Measurements from ENCODE around the gene SCN4A.

The SCN4A gene

DNA sequence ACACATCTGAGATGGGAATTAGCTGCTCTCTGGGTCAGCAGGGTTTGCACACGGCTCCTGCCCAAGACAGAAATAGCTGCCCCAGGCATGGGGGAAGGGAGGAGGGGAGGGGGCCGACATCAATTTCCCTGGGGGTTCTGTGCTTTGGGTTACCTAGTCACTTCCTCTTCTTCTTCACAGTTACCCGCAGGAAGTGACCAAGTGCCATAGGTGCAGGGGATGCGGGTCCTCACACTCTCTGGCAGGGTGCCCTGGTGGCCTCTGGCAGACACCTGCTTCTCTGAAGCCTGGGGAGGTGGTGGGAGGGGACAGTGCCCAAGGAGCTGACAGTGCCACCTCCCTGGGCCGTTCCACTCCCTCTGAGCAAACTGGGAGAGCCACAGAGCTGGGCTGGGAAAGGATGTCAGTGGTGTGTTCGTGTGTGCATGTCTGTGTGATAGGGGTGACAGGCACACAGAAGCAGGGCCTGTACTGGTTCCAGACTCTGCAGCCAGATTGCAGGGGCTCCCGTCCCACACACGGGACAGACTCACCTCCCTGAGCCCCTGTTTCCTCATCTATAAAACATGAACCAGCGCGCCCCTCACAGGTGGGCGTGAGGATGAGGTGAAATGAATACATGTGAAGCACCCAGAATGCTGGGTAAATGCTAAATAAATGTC, 18.2 kb downstream of the SCN4A start:
- DNase-seq = no peak

DNA sequence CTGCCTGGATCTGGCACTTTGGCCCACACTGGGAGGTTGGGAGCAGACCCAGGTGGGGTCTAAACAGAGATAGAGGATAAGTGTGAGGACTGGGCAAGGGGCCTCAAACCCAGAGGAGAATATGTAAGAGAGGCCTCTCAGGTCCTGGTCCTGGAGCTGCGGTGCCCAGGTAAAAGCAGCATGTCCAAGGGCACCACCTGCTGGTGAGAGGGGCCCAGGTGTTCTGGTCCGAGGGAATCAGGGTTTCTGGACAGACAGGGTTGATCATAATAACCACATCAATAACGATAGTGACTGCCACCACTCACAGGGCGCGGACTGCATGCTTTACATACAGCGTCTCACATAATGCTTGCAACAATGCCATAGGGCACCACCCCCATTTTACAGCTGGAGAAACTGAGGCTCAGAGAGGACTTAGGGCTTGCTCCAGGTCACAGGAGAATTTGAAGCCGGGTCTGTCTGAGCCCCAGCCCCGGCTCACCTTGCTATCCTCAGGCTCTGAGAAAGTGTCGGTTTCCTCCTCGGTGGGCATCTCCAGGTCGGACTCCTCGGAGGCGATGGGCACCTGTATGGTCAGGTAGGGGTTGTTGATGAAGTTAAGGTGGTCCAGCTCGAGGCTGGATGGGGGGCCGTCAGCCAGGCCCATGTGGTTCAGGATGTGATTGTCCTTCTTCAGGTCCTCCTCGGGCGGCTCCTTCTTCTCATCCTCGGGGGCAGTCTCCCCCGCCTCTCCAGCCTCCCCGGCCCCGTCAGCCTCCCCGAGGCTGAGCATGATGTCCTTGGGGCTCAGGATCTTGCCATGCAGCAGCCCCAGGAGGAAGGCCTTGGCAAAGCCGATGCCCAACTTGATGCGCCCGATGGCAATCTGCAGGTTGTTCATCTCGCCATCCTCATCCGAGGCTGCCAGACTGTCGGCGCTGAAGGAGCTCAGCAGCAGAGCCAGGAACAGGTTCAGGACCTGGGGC, 21.5 kb downstream of the SCN4A start:
- DNase-seq = no peak

DNA sequence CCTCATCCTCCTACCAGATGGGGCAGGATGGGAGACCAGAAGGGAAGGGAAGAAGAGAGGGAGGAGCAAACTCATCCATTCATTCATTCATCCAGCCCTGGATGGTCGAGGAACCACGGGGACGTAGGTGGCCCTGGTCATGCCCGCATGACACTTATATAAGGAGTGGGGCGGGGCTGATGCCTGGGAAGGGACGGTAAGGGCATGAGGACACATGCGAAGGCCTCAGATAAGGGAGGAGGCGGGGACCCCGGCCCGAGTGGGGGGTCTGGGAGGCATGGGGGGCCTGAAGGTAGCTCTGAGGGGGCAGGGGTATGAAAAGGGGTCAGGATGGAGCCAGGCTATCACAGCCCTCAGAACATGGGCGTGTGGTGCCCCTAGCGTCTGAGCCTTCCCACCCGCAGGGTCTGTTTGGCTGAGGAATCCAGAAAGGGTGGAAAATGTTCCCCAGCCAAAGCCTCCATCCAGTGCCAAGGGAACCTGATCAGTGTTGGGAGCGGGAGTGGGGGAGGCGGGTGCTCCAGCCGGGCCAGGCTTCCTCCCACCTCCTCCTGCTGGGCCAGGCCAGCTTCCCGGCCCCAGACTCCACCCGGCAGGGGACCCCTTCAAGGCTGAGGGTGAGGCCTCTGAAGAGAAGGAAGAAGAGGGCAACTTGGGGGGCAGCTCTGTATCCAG, 23.0 kb downstream of the SCN4A start:
- DNase-seq = no peak

GRCh38 chr17:63948521-63948920, 24.2 kb downstream of the SCN4A start:
- no peak for DNase-seq

- DNase-seq = no peak
Observed at GRCh38 chr17:63947711-63948330, 24.9 kb downstream of the SCN4A start.

- DNase-seq = peak; percentile 21
Observed at GRCh38 chr17:63946440-63947363, 26.0 kb downstream of the SCN4A start.

DNA sequence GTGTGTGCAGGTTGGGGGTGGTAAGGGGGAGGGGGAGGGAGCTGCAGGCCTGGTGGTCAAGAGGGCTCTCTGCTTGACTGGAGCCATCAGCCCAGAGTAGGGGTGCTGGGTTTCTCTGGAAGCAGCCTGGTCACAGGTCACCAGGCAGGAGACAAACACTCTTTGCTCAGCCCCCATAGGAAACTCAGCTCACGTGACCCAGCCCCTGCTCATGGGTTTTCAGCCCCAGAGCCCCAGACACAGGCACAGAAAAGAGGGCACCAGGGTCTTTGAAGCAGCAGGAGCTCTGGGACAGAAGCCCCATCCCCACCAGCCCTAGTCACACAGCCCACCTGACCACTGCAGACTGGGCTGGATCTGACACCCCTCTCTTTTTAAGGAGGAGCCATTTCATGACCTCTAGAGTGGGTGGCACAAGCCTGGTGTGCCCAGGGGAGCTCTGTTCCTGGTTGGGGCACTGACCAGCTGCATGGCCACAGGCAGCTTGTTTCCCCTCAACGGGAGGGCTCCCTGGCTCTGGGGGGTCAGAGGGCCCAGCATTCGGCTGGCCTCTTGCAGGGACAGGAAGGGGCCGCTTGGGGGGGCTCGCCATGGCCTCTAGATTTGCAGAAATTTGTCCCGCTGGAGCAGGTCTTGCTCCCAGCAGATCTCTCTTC, 26.8 kb downstream of the SCN4A start:
- DNase-seq = no peak

- no peak for DNase-seq
Observed at GRCh38 chr17:63944736-63945499, 27.8 kb downstream of the SCN4A start.

- no peak for DNase-seq
Observed at GRCh38 chr17:63943745-63944144, 29.0 kb downstream of the SCN4A start.

- DNase-seq = no peak
Observed at GRCh38 chr17:63942309-63942985, 30.3 kb downstream of the SCN4A start.

DNA sequence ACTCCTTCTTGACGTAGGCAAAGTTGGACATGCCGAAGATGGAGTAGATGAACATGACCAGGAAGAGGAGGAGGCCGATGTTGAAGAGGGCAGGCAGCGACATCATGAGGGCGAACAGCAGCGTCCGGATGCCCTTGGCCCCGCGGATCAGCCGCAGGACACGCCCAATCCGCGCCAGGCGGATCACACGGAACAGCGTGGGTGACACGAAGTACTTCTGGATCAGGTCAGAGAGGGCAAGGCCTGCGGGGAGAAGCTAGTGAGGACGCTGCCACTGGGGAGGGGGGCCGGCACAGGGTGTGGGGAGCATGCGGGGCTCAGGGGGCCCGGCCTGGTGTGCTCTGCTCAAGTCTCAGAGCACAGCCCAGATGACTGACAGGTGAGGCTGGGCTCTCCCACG, 31.0 kb downstream of the SCN4A start:
- DNase-seq = no peak

- DNase-seq = no peak
Observed at GRCh38 chr17:63941162-63941561, 31.6 kb downstream of the SCN4A start.

GRCh38 chr17:63940584-63940983, 32.1 kb downstream of the SCN4A start:
- no peak for DNase-seq

DNA sequence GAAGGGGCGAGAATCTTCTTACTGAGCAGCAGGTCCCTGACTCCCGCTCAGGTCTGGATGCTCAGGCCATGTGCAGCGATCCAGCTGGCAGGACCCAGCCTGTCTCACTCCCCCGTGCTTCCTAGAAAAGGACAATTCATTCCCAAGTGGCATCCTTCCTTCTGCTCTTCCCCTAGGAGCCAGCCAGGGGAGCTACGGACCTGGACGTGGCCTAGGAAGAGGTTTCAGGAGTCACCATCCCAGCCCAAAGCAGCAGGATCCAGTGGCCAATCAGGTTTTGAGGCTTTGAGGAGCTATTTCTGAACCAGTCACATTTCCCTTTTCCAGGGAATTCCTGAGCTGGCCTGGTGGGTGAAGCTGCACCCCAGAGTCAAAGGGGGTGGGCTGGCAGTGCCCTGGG, 32.8 kb downstream of the SCN4A start:
- DNase-seq = no peak

DNA sequence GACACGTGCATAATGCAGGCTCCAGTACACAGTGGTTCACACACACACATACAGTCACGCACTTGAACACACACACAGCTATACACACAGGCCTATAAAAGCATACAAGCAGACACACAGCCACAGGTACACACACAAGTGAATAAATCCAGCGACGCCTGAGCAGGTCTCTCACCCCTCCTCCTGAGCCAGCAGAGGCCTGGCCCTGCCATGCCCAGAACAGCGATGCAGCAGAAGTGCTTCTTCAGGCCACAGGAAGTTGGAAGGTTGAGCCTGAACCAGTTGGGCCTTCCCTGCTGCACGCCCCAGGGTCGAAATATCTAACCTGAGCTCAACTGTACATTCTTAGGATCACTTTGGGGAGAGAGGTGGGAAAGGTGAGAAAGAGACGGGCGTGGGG, 33.3 kb downstream of the SCN4A start:
- no peak for DNase-seq

DNA sequence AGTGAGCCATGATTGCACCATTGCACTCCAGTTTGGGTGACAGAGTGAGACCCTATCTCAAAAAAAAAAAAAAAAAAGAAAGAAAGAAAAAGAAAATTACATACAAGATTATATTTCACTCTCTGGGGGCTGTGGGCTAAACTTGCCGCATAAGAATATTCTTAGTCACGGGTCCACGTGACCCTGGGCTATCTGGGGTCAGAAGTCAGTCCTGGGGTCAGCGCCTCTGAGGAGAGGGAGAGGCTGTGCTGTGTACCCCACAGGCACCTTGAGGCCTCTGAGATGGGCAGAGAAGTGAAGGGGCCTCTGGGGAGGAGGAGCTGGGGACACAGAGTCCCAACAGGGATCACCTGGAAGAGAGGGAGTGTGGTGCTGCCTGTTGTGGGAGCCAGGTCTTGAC, 34.8 kb downstream of the SCN4A start:
- DNase-seq = no peak

GRCh38 chr17:63937319-63937718, 35.4 kb downstream of the SCN4A start:
- no peak for DNase-seq

GRCh38 chr17:63934183-63935112, 38.3 kb downstream of the SCN4A start:
- DNase-seq = no peak

DNA sequence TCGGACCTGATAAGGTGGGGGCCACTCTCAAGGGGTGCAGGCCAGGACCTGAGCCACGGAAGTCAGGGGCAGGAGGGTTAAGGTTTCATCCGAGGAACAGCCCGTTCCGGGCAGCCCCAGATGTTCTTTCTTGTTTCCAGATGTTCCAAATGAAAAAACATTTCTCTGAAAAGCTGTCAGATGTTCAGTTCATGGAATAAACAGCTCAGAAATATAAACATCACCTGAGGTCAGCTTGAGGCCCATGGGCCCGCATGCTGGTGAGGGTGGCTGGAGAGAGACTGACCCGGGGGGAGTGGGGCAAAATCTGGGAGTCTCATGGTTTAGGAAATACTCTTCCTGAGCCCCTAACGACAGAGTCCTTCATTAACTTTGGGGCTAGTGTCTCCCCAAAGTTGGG, 39.1 kb downstream of the SCN4A start:
- DNase-seq = no peak

Measured in fibroblast of skin of back (primary cell).